Effector CD8-positive, alpha-beta T cell (primary cell): ENCODE data around the gene EVC.
"Not testable (repeated sequence)": the region's sequence is repeated elsewhere in the genome, so short reads cannot be mapped to it uniquely, and the experiment has no call there.

Experiments used
- DNase-seq: peaks from one replicate; lab custom pipeline; 2025; lab: John Stamatoyannopoulos, UW

EVC gene

DNA sequence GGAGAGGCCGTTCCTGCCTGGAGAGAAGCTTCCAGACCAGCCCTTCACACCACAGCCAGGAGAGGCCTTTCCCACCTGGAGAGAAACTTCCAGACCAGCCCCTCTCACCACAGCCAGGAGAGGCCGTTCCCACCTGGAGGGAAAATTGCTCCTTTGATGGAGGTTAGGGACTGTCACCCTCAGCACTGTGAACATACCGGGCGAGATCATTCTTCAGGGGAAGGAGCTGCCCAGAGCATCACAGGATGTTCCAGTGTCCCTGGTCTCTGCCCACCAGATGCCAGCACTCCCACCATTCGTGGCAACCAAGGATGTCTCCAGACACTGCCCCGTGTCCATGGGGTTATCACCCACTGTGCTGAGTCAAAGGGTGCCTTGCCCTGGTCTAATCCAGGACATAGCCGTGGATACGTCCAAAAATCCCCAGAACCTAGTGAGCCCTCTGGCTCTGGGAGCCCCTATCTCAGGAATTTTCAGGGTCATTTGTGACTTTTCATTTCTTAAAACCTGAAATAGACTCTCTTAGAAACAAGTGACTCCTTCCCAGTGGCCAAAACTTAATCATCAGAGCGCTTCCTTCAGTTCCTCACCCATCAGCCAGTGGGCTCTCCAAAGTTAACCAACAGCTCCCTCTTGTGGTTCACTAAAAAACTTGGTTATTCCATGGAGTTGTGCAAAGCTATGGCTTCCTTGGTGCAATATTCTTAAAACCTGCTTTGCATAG lies 101.7 kb downstream of the EVC start:
- no peak for DNase-seq

DNA sequence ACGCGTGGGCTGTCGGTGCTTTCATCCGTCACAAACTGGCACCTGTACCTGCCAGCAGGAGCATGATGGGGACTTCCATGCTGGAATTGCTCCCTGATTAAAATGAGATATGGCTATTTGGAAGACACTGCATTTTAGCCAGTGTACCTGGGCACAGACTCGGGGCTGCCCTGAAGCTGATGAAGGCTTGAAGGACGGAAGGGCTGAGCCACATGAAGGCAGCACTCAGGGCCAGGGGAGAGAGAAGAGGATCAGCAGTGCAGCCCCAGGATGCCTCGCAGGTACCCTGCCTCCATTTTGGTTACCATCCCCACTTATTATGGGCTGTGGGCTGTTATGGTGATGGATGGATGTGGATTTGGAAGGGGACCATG lies 102.9 kb downstream of the EVC start:
- no peak for DNase-seq

DNA sequence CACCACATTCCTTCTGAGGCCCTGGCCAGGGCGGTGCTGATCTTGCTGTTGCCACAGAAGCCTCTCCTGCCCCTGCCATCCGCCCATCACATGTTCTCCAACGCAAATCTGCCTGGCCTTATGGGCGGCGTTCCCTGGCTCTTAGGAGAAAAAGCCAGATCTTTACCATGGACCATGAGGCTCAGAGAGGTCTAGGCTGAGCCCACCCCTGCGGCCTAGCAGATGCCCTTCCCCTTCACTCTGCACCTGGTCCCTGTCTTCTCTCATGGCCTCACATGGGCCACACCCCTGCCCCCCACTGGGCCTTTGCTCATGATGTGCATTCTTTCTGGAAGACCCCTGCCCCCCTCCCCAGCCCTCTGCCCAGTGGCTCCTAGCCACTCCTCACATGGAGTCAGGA lies 103.4 kb downstream of the EVC start:
- DNase-seq: no peak

- DNase-seq: no peak
These were observed 104.6 kb downstream of the EVC start for GRCh38 chr4:5815641-5816040.

- no peak for DNase-seq
These were observed 105.1 kb downstream of the EVC start for GRCh38 chr4:5816101-5816500.

DNA sequence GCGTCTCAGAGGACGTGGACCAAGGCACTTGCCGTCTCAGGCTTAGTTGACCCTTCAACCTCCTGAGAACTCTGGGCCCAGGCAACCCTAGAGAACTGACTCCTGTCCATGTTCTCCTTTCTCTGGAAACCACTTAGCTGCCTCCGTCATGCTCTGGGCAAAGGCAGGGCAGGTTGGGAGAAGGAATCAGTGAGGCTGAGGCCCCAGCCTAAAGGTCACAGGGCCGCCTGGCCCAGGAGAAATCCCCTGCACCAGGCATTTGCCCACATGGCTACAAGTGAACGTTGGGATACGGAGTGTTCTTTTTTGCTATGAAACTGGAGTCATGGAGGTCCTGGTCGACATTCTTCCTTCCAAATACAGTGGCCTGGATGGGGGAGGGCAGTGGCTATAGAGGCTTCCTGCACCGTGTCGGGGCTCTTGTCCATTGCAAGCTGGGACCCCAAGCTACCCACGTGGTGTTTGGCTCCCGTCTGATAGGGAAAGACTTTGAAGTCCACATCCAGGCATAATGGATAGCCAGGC lies 105.9 kb downstream of the EVC start:
- DNase-seq: no peak

GRCh38 chr4:5821665-5822358 lies 110.8 kb downstream of the EVC start:
- no peak for DNase-seq

DNA sequence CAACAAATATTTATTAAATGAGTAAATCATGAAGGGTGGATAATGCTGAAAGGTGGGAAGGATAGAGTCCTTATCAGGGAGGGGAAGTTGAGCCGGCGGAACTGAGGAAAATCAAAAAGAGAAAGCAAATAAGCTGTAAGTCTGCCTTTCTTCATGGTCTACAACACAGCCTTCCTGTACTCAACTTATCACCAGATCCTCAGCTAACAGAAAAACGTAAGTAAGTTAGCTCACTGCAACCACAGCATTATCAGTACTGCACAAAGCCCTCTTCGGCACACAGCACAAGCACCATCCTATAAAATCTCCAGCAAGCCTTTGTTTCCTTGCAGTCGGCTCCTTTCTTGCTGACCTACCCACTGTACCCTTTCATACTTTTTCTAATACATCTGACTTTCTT lies 111.6 kb downstream of the EVC start:
- no peak for DNase-seq

GRCh38 chr4:5823542-5824211 lies 112.7 kb downstream of the EVC start:
- no peak for DNase-seq

- DNase-seq: no peak
These were observed 113.2 kb downstream of the EVC start for GRCh38 chr4:5824227-5824626.

GRCh38 chr4:5824635-5825034 lies 113.6 kb downstream of the EVC start:
- DNase-seq: no peak

DNA sequence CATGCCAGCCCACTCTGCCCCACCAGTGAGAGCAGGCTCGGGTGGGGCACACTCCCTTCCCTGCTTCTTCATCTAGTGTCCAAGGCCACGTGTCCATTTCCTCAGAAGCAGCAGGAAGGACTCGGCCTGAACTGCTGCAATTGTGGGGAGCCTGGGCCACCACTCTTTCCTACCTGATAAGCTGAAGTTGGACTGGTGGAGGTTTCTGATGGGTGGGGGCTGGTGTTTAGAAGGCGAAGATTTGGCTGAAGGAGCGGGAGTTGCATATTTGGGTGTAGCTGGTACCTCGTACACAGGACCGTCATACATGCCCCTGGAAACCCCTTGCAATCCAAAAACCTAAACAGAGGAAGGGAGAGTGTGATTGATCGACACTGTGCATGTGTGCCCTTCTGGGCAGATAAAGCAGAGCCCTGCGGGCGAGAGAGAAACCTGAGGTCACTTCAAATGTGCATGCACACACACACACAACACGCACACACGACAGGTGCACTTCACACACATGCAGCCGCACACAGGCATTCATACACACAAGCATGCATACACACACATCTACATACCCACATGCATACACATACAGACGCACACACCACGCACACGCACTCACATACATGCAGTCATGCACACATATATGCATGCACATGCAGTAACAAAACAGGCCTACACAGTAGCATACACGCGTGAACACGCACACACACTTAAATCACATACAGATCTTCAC lies 114.5 kb downstream of the EVC start:
- DNase-seq: no peak

GRCh38 chr4:5826437-5827107 lies 115.6 kb downstream of the EVC start:
- DNase-seq: no peak

DNA sequence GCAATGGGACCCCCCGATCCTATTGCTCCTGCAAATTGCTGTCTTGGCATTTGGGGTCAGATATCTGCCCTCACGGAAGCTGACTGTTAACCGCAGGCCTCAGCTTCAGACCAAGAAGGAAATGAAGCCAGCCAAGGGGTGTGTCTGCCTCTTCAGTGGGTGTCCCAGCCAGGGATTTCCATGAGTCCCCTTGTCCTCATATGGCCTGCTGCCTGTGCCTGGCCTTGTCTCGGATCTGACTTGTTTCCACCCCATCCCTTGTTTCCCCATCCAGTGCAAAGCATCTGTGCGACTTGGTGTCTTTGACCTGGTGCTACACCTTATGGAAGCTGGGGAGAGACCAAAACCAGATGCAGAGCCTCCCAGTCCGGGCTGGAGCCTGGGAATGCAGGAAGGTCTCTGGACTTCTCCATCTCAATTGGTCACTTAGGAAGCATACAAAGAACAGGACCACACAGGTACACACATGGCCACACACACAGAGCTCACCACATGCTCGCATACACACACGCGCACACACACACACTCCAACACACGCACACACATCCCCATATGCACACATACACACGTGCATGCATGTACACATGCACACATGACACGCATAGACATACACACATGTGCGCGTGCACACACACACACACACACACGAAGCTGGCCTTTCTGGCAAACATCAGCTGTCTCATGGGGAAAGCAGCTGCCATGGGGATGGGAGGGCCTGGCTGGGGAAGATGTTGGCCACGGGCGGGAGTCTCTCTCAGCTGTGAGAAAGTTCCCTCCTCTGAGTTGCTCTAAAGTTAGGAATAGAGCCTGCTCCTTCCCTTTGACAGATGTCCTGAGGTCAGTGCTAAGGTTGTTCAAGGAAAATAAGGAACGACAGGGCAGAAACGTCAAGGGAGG lies 116.4 kb downstream of the EVC start:
- DNase-seq: no peak

DNA sequence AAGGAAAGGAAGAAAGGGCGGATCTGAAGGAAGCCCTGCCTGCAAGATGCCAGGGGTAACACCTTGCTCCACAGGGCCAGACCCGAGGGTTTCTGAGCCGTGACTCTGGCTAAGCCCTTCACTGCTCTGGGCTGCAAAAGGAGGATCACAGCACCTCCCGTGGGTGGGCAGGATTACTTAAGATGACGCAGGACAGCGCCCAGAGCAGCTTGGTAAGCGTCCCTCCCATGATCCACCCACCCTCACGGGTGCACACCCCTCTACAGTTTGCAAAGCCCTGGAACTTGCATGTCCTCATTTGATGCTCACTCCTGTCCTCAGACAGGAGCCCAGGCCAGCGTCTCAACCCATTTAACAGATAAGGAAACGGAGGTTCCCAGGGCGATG lies 117.0 kb downstream of the EVC start:
- no peak for DNase-seq

GRCh38 chr4:5836943-5837342 lies 125.9 kb downstream of the EVC start:
- no peak for DNase-seq

DNA sequence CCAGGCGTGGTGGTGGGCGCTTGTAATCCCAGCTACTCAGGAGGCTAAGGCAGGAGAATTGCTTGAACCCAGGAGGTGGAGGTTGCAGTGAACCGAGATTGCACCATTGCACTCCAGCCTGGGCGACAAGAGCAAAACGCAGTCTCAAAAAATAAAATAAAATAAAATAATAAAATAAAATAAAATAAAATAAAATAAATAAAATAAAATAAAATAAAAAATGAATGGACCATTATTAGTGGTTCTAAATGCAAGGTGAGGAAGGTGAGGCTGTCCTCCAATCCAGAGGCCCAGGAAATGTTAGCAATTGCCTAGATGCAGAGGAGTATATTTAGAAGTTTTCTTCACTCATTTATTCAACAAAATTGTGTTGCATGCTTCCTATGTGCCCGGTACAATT lies 126.5 kb downstream of the EVC start:
- not testable (repeated sequence) for DNase-seq

DNA sequence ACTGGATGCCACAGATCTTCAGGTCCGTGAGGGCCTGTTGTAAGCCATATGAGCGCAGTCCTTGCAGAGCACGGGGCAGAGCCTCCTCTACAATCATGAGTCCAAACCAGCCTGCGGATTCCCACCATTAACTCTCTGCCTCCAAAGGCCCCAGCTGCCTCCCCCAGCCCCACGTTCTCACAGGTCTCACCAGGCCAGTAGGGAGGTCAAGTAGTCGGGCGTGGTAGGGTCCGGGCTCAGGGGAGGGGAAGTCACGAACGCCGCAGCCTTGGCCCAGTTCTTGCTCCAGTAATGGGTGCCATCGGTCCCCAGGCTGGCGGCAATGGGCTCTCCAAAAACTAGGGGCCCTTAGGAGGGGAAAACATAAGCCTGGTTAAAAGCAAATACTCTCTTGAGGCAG lies 128.3 kb downstream of the EVC start:
- no peak for DNase-seq

- DNase-seq: no peak
These were observed 129.0 kb downstream of the EVC start for GRCh38 chr4:5839751-5840674.

GRCh38 chr4:5842456-5842855 lies 131.5 kb downstream of the EVC start:
- no peak for DNase-seq
